Raji (cell line): Measurements from ENCODE around the gene CCDC192.

Source experiments
- POLR2A ChIP-seq: IDR thresholded peaks from 2 replicates; pipeline ENCODE4 v1.6.1; 2011; ENCODE audit warnings: low read depth, low read length, control low read depth; ENCODE audit not compliant: insufficient read depth

Gene CCDC192

DNA sequence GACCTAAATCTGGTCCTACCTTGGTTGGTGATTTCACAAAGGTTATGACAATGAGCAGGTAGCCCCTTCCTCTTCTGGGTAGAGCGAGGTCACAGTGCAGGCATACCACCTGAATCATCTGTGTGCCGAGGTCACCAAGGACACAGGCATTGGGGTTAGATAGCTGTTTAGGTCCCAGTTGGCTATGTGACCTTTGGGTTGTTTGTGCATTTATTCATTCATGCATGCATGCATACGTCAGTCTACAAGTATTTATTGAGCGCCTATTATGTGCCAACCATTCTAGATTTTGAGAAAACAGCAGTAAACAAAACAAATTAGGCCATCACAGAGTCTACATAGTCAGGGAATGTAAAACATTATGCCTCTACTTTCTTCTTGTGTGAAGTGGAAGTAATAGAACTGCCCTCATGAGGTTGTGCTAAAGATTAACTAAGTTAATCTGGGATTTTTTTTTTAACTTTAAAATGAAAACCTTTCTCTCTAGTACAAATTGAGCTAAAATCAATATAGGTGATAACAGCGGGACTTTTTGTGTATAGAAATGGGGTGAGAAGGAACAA, 275.6 kb downstream of the CCDC192 start:
- TF ChIP-seq POLR2A, result no peak

DNA sequence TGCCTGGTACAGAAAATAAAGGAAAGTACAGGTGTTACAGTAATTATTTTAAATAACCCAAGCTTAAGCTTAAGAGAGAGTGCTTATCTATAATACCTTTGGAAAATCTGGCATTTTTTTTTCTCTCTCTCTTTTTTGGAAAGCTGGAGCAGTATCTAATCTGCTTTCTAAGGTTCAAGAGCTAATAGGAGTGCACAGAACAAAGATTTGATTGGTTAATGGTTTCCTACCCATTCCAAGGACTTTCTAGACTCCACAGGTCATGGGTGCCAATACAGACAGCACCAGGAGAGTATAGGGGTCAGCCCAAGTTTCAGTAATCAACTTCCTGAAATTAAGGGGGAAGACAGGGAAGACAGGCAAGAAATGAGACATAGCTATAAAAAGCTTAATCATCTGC, 276.3 kb downstream of the CCDC192 start:
- no peak for TF ChIP-seq POLR2A

DNA sequence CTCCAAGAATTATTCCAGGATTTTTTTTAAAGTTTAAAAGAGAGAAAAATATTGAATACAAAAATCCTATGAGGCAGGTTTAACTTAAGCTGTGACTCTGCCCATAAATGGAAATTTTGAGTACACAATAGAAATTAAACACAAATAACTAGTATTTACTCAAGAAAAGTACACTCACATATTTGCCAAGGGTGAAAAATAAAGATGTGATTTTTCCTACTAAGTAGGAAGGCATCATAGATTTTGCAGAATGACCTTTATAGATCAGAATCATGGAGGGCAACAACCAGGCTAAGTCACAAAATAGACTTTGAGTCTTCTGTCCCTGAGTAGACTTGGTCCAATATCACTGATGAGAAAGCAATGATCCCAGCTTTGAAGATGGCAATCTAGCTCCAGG, 277.7 kb downstream of the CCDC192 start:
- no peak for TF ChIP-seq POLR2A

DNA sequence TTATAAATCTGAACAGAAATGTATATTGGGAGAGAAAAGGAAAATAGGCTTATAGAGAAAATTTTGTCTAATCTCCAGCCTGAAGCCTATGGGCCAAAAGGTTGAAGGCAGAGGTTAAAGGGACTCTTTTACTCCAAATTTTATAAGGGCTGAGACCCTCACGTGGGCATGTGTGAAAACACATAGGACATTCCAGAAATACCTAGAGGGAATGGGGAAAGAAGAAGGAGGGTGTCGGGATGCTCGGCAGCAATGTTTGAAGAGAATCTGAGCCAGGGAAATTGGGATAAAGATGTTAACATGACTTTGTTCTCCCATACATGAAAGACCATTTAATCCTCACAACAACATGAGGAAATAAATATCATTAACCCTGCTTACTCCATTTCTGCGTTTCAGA, 278.3 kb downstream of the CCDC192 start:
- TF ChIP-seq POLR2A, result no peak

DNA sequence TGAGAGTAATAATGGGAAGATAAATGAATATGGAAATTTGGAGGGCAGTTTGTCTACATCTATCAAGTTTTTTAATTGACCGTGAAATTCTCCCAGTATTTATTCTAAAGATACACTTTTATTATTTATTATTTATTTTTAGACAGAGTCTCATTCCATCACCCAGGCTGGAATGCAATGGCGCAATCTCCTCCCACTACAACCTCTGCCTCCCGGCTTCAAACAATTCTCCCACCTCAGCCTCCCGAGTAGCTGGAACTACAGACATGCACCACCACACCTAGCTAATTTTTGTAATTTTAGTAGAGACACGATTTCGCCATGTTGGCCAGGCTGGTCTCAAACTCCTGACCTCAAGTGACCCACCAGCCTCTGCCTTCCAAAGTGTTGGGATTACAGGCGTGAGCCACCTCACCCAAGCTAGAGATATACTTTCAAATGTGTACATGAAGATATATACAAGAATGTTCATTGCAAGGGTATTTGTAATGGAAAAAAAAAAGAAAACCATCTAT, 282.7 kb downstream of the CCDC192 start:
- no peak for TF ChIP-seq POLR2A

DNA sequence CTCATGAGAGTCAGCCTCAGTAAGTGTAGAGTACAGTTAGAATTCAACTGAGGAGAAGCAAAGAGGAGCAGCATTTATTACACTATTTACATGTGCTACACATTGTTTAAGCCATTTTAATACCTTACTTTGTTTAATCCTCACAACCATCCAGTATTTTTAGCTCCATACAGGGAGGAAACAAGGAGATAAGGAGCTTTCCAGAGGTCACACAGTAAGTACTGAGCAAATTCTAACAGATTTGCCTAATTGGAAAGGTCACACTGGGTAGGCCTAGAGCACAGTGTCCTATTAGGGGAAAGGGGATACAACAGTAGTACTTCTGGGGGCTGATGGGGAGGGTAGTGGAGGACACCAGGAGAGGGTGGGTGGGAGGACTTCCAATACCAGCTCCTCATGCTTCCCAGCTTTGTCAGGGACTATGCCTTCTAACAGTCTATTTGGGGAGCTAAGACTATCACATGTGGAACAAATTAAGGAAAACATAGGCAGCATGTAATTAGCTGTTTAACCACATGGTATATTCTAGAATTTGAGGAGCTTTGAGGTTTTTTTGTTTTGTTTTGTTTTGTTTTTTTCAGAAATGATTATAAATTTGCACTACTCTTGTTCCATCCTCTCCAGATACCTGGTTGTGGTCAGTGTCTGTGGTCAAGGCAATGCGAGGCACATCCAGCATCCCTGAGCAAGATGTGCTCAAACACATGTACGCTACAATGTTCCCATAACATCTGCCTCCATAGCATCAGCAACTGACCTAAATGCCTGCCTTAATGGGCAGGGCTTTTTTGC, 284.4 kb downstream of the CCDC192 start:
- TF ChIP-seq POLR2A, result no peak

DNA sequence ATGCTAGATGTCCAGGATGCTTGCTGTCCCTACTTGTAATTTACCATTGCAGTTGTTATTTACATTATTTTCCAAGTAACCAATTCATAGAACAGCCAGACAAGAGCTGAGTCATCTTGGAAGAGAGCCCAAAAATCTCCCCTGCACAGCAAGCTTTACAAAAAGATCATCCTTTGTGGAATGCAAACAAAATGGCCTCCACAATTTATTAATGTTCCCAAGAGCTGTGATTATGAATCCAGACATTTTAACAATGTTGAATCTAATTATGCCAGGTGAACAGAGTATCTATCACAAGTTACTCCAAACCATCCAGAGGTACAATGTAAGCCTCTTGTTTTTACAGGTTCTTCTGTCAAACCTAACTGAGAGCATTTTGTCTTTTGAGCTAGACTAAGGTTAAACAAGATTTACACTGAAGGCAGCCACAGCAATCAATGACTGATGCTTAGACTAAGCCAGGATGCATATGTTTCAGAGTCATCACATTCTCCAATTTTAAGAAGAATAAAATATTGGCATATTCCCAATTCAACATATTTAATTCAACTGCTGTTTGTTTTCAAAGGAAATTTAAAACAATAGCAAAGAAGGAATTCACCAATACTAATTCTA, 285.1 kb downstream of the CCDC192 start:
- TF ChIP-seq POLR2A, result no peak
